WERI-Rb-1 (cell line): ENCODE results near the gene ACADSB.

Experiments used
- DNase-seq: peaks from one replicate; pipeline ENCODE4 v3.0.0-alpha.2; 2020
- H3K27ac ChIP-seq: fragments of 250-450 bp; sonication (Bioruptor Pico); 2 replicates; pipeline ENCODE4 v1.5.1; 2020; ENCODE audit warnings: mild to moderate bottlenecking, moderate library complexity
- H3K27me3 ChIP-seq: fragments of 250-450 bp; sonication (Bioruptor Pico); 2 replicates; pipeline ENCODE4 v1.5.1; 2021; ENCODE audit warnings: mild to moderate bottlenecking, low read depth, moderate library complexity; ENCODE audit not compliant: insufficient read depth, severe bottlenecking
- H3K36me3 ChIP-seq: fragments of 250-450 bp; sonication (Bioruptor Pico); 2 replicates; pipeline ENCODE4 v1.5.1; 2020; ENCODE audit warnings: mild to moderate bottlenecking, moderate library complexity
- H3K4me3 ChIP-seq: 2 replicates; pipeline ENCODE4 v1.5.1; 2011; ENCODE audit warnings: low read depth, mild to moderate bottlenecking, control low read depth, low read length
- H3K9me3 ChIP-seq: fragments of 250-450 bp; sonication (Bioruptor Pico); 2 replicates; pipeline ENCODE4 v1.5.1; 2021; ENCODE audit warnings: mild to moderate bottlenecking, moderate library complexity; ENCODE audit not compliant: severe bottlenecking
- CTCF ChIP-seq: IDR thresholded peaks from 2 replicates; pipeline ENCODE4 v1.5.1; 2011; ENCODE audit warnings: low read depth, mild to moderate bottlenecking, control low read depth, inconsistent platforms, low read length

Gene ACADSB

GRCh38 chr10:123014772-123015171 is 6.0 kb downstream of the ACADSB start:
- no peaks in the 10 kb centered on the region for H3K36me3 ChIP-seq
- TF ChIP-seq CTCF = no peak
- no peaks in the 10 kb centered on the region for H3K27me3 ChIP-seq

GRCh38 chr10:123016228-123016627 is 7.4 kb downstream of the ACADSB start:
- no peaks in the 10 kb centered on the region for H3K27me3 ChIP-seq
- H3K9me3 ChIP-seq = no peaks in the 10 kb centered on the region
- TF ChIP-seq CTCF = no peak
- no peak for DNase-seq
- no peak overlapping the region for H3K27ac ChIP-seq
- no peaks in the 10 kb centered on the region for H3K36me3 ChIP-seq
- no peak overlapping the region for H3K4me3 ChIP-seq

More at GRCh38 chr10:123014772-123015171, 6.0 kb downstream of the ACADSB start:
- Histone ChIP-seq H3K9me3 (no peaks in the 10 kb centered on the region), H3K4me3 (no peak overlapping the region), H3K27ac (no peak overlapping the region)
- DNase-seq = no peak

- DNase-seq = no peak
- no peak overlapping the region for H3K27ac ChIP-seq
- no peaks in the 10 kb centered on the region for H3K9me3 ChIP-seq
- H3K4me3 ChIP-seq = no peak overlapping the region
- no peaks in the 10 kb centered on the region for H3K27me3 ChIP-seq
- TF ChIP-seq CTCF = no peak
- no peaks in the 10 kb centered on the region for H3K36me3 ChIP-seq
Observed at GRCh38 chr10:123017421-123018165, 8.8 kb downstream of the ACADSB start.

- no peak for DNase-seq
- H3K27me3 ChIP-seq = no peaks in the 10 kb centered on the region
- no peak overlapping the region for H3K27ac ChIP-seq
- H3K4me3 ChIP-seq = no peak overlapping the region
- no peaks in the 10 kb centered on the region for H3K9me3 ChIP-seq
- H3K36me3 ChIP-seq = no peaks in the 10 kb centered on the region
- no peak for TF ChIP-seq CTCF
Observed at GRCh38 chr10:123018531-123018930, 9.7 kb downstream of the ACADSB start.

GRCh38 chr10:123019264-123019663 is 10.5 kb downstream of the ACADSB start:
- Histone ChIP-seq H3K27ac (no peak overlapping the region), H3K9me3 (no peaks in the 10 kb centered on the region), H3K4me3 (no peak overlapping the region), H3K36me3 (no peaks in the 10 kb centered on the region), H3K27me3 (no peaks in the 10 kb centered on the region)
- DNase-seq = no peak
- TF ChIP-seq CTCF = no peak
